H1 (cell line): ENCODE data around the gene KRT85.

Experiments used
- BCL11A ChIP-seq, 2 experiments: IDR thresholded peaks; one replicate each; pipeline ENCODE4 v1.6.1; 2011; ENCODE audit warnings: low read depth in 2 of 2, low read length in 2 of 2, mild to moderate bottlenecking in 2 of 2
- CHD2 ChIP-seq: IDR thresholded peaks from 2 replicates; pipeline ENCODE4 v1.6.1; 2012; ENCODE audit warnings: low read length, improper control_type of control experiment
- CREB1 ChIP-seq: IDR thresholded peaks from 2 replicates; pipeline ENCODE4 v1.6.1; 2012; ENCODE audit warnings: inconsistent platforms
- CTCF ChIP-seq, 3 experiments: IDR thresholded peaks; 1 replicate in 2 of 3; 2 replicates in 1 of 3; pipeline versions ENCODE4 v1.5.1 to v1.6.1; 2011; ENCODE audit warnings: low read length in 3 of 3, mild to moderate bottlenecking in 3 of 3, inconsistent platforms in 2 of 3, low read depth in 1 of 3, moderate library complexity in 1 of 3; ENCODE audit not compliant: insufficient read depth in 1 of 3; ENCODE audit errors: control extremely low read depth in 1 of 3
- EZH2 ChIP-seq: fragments of 200-600 bp; sonication (generic); IDR thresholded peaks from 2 replicates; pipeline ENCODE4 v1.7.1; 2012; ENCODE audit warnings: low read depth, mild to moderate bottlenecking, moderate library complexity, low read length, inconsistent platforms; ENCODE audit not compliant: severe bottlenecking
- HDAC6 ChIP-seq: IDR thresholded peaks from one replicate; pipeline ENCODE4 v1.7.1; 2012; ENCODE audit warnings: low read depth, mild to moderate bottlenecking, inconsistent platforms, low read length, moderate library complexity
- KDM1A ChIP-seq: fragments of 200-600, 300-600 bp; sonication (generic); IDR thresholded peaks from 2 replicates; pipeline ENCODE4 v1.7.1; 2016; ENCODE audit warnings: mild to moderate bottlenecking, low read length, borderline replicate concordance
- POLR2A ChIP-seq, 2 experiments: IDR thresholded peaks; 1 replicate in 1 of 2; 2 replicates in 1 of 2; pipeline ENCODE4 v1.6.1; 2011; ENCODE audit warnings: low read depth in 2 of 2, low read length in 2 of 2, mild to moderate bottlenecking in 2 of 2; ENCODE audit errors: control extremely low read depth in 1 of 2
- POLR2AphosphoS5 ChIP-seq: IDR thresholded peaks from 2 replicates; pipeline ENCODE4 v1.6.1; 2011; ENCODE audit warnings: low read depth, low read length
- SIN3A ChIP-seq, 2 experiments: IDR thresholded peaks in 1 of 2; conservative IDR thresholded peaks in 1 of 2; 2 replicates each; pipeline ENCODE4 v1.6.1; 2011 to 2012; ENCODE audit warnings: low read length in 2 of 2, improper control_type of control experiment in 1 of 2, low read depth in 1 of 2, mild to moderate bottlenecking in 1 of 2
- TAF1 ChIP-seq: IDR thresholded peaks from 2 replicates; pipeline ENCODE4 v1.6.1; 2011; ENCODE audit warnings: mild to moderate bottlenecking, low read depth, low read length
- TCF12 ChIP-seq: IDR thresholded peaks from 2 replicates; pipeline ENCODE4 v1.6.1; 2011; ENCODE audit warnings: low read depth, mild to moderate bottlenecking, low read length
- USF2 ChIP-seq: IDR thresholded peaks from 2 replicates; pipeline ENCODE4 v1.6.1; 2011; ENCODE audit warnings: low read length, improper control_type of control experiment

DNA sequence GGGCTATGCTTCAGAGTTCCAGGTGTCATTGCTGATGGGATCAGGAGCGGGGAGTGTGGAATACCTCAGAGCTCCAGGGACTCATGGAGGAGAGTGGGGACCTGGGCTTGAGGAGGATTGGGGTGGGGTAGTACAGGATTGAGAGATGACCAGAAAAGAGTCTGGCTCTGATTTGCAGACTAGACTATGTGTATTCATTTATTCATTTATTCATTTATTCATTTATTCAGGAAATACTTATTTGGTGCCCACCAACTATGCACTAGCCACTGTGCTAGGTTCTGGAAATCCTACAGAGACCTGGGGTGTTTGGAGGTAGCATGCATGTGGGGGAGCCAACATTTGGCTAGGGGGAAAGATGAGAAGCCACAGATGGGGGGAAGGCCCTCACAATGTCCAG lies 45.2 kb downstream of the KRT85 start:
- no peak for TF ChIP-seq CTCF (IDR thresholded peaks at IDR 0.05; ENCODE audit: control extremely low read depth in 1 of 3, insufficient read depth in 1 of 3, low read depth in 1 of 3, low read length in 3 of 3)
- TF ChIP-seq POLR2A (IDR thresholded peaks at IDR 0.05; ENCODE audit: control extremely low read depth in 1 of 2, low read depth in 2 of 2, low read length in 2 of 2), result no peak
- no peak for TF ChIP-seq BCL11A (IDR thresholded peaks at IDR 0.05; ENCODE audit: low read depth in 2 of 2, low read length in 2 of 2)
- no peak for TF ChIP-seq CHD2
- TF ChIP-seq EZH2, result no peak
- TF ChIP-seq TAF1, result no peak
- no peak for TF ChIP-seq KDM1A
- TF ChIP-seq TCF12, result no peak
- no peak for TF ChIP-seq SIN3A (conservative IDR thresholded peaks at IDR 0.05 in 1 of 2, IDR thresholded peaks at IDR 0.05 in 1 of 2; ENCODE audit: low read depth in 1 of 2, low read length in 2 of 2)
- no peak for TF ChIP-seq CREB1
- no peak for TF ChIP-seq POLR2AphosphoS5
- no peak for TF ChIP-seq USF2
- TF ChIP-seq HDAC6, result no peak
